H1 (cell line): ENCODE measurements around the gene TYSND1.

Source experiments
- CTCF ChIP-seq, 3 experiments: IDR thresholded peaks; 1 replicate in 2 of 3; 2 replicates in 1 of 3; pipeline versions ENCODE4 v1.5.1 to v1.6.1; 2011; ENCODE audit warnings: low read length in 3 of 3, mild to moderate bottlenecking in 3 of 3, inconsistent platforms in 2 of 3, low read depth in 1 of 3, moderate library complexity in 1 of 3; ENCODE audit not compliant: insufficient read depth in 1 of 3; ENCODE audit errors: control extremely low read depth in 1 of 3
- EP300 ChIP-seq, 2 experiments: IDR thresholded peaks; 1 replicate in 1 of 2; 2 replicates in 1 of 2; pipeline ENCODE4 v1.6.1; 2011 to 2012; ENCODE audit warnings: low read depth in 2 of 2, low read length in 2 of 2, mild to moderate bottlenecking in 2 of 2, borderline replicate concordance in 1 of 2, inconsistent platforms in 1 of 2, moderate library complexity in 1 of 2
- FOSL1 ChIP-seq: IDR thresholded peaks from 2 replicates; pipeline ENCODE4 v1.6.1; 2011; ENCODE audit warnings: mild to moderate bottlenecking, low read depth, low read length, moderate library complexity; ENCODE audit not compliant: insufficient read depth
- KDM1A ChIP-seq: fragments of 200-600, 300-600 bp; sonication (generic); IDR thresholded peaks from 2 replicates; pipeline ENCODE4 v1.7.1; 2016; ENCODE audit warnings: mild to moderate bottlenecking, low read length, borderline replicate concordance
- POLR2AphosphoS5 ChIP-seq: IDR thresholded peaks from 2 replicates; pipeline ENCODE4 v1.6.1; 2011; ENCODE audit warnings: low read depth, low read length

GRCh38 chr10:70140297-70140696 is 6.2 kb downstream of the TYSND1 start:
- TF ChIP-seq CTCF (IDR thresholded peaks at IDR 0.05; ENCODE audit: control extremely low read depth in 1 of 3, insufficient read depth in 1 of 3, low read depth in 1 of 3, low read length in 3 of 3): no peak
- no peak for TF ChIP-seq KDM1A
- TF ChIP-seq EP300 (IDR thresholded peaks at IDR 0.05; ENCODE audit: borderline replicate concordance in 1 of 2, low read depth in 2 of 2, low read length in 2 of 2): no peak
- TF ChIP-seq FOSL1: no peak
- no peak for TF ChIP-seq POLR2AphosphoS5
